GM19452 (cell line): ENCODE measurements around the gene CENPE.
A peak's percentile ranks its signal among the peaks of the same experiment; 100 is the strongest.

ENCODE experiments used
- ATAC-seq: cut with Tn5 transposase; IDR thresholded peaks from one replicate; pipeline ENCODE4 v1.9.1; 2021; ENCODE audit not compliant: unreplicated experiment

CENPE gene

DNA sequence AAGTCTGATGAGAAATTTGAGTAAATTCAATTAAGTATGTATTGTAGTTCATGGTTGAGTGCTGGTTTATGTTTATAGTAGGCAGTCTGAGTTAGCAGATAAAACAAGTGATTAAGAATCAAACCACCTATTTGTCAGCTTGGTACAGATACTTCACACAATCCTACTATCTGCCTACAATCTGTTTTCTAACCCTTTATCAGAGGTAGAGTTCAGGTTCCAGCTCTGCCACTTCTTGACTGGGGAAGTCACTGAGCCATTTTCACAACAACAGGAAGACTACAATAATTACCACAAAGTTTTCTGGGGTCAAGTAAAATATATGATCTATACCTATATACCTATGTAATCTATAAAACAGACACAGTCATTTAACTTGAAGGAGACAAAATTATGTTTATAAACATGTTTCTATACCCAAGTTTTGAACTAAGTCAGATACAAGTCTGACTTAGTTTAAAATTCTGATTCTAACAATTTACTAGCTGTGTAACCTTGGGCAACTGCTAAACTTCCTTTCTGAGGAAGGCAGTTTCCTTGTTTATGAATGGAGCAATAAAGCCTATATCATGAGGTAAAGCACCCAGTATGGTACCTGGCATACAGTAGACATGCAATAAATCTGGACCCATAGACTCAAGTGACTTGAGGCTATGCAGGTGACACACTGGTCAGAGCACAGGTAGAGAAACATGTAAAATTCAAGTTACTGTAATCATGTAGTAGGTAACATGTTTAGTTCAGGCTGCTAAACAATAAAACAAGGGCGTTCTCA is 61.3 kb downstream of the CENPE start:
- ATAC-seq = no peak

DNA sequence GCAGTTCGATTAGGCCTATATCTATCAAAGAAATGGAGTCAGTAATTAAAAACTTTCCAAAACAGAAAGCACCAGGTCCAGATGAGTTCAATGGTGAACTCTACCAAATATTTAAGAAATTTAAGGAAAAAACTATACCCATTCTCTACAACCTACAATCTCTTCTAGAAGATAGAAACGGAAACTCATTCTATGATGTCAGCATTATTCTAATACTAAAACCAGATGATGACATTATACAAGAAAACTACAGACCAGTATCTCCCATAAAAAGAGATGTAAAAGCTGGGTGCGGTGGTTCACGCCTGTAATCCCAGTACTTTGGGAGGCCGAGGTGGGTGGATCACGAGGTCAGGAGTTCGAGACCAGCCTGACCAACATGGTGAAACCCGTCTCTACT is 69.0 kb downstream of the CENPE start:
- no peak for ATAC-seq

DNA sequence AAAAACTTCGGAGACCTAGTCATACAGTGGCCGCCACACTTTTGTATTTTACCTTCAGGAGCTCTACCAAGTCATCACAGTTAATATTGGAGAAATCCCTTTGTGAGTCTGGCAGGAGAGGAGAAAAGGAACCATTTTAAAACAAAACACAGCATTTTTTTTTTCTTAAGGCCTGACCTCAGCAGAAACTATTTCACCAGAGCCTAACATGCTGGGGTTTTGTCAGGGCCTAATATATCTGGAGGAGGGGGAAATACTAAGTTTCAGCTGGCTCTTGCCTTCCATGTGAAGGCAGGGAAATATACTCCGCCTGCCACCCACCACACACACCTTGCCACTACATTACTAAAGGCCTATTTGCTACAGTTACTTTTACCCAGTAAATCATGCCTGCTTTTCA is 72.0 kb downstream of the CENPE start:
- no peak for ATAC-seq

DNA sequence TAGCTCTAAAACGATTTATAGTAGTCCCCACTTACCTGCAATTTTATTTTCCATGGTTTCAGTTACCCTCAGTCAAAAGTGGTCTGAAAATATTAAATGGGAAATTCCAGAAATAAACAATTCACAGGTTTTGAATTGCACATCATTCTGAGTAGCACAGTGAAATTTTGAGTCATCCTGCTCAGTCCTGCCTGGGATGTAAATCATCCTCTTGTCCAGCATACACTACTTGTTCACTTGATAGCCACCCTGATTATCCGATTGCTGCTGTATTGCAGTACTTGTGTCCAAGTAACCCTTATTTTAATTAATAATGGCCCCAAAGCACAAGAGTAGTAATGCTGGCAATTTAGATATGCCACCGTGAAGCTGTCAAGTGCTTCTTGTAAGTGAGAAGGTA is 75.0 kb downstream of the CENPE start:
- ATAC-seq = no peak

DNA sequence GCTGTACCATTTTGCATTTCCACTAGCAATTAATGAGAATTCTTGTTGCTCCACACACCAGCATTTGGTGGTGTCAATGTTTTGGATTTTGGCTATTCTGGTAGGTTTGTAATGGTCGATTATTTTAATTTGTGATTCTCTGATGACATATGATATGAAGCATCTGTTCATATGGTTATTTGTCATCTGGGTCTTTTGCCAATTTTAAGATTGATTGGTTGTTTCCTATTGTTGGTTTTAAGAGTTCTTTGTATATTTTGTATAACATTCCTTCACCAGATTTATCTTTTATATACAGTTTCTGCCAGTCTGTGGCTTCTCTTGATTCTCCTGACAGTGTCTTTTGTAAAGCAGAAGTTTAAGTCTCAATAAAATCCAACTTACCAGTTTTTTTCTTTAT is 80.0 kb downstream of the CENPE start:
- ATAC-seq = no peak

DNA sequence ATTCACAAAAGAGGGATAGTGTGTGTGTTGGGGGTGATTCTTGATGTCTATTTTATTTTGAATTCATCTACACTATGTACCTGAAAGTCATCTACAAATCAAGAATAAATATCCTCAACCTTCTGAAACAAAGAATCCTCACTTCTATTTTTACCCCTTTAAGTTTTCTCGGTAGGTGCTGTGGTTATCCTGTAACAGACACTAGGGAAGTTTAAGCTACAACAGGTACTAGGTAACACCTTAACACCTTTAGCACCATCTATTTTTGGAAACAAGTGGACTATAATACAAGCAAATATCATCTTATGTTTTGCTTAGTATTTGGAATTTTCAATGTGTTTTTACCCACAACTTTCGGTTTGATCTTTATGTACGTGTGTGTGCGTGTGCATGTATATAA is 86.5 kb downstream of the CENPE start:
- ATAC-seq = no peak

DNA sequence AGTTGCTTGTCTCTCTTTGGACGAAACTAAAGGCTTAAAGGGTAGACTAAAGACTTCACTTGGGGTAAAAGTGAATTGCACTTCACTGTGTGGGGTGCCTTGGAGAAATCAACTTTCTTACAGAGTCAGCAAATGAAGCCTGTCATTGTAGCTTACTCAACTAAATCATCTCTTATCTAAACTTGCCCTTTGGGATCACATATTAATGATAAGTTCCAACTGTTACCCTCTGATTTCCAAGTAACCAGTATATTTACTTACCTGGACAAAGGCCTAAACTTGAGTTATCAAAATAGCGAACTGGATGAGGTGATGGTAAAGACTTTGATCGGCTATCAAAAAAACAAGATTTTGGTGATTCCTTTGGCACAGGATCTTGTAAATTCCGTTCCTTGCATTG is 89.6 kb downstream of the CENPE start:
- ATAC-seq = no peak

DNA sequence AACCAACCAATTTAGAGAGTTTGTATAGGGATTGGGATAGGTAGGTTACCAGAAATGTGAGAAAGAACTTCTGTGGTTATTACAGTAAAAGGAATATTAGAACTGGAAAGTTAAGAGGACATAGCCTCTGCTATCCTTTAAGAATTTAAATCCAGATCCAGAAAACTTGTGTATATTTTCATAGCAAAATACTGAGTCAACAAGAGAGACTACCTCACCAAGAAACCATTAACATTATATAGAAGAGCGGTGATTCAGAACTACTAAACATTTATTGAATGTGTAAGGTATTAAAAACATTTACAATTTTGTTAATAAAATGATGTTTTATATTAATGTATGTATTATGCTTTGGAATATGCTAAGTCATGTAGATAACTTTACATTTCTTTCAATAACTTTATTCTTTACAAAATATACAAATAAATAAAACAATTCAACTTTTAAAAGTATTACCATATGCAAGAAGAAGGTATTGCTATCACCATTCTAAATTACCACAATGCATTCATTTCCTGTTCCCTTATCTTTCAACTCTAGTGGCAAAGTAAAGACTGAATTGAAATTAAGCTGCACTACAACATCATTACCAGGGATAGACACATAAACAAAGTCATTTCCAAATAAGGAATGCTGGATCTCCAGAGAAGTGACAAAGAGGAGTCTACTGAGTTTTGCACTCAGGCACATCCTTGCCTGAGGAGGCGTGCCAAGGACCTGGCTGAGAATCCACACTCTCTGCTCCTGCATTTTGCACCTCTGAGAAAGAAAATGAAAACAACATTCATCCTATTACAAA is 92.4 kb downstream of the CENPE start:
- no peak for ATAC-seq

DNA sequence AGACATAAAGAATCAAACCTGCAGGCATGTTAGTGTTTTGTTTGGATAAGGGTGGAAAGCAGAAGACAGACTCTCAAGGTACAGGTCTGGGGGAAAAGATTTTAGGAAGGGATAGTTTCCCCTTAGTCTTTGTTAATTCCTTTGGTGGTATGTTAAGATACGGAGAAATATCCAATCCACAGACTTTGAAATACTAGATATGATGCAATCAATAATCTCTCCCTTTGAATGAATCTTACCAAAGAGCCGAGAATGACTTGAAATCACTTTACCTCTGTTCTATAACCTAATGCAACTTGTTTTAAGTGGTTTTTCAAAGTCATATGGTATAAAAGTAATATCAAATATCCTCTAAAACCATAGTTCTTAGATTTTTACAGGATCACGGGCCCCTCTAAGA is 93.3 kb downstream of the CENPE start:
- ATAC-seq = no peak

DNA sequence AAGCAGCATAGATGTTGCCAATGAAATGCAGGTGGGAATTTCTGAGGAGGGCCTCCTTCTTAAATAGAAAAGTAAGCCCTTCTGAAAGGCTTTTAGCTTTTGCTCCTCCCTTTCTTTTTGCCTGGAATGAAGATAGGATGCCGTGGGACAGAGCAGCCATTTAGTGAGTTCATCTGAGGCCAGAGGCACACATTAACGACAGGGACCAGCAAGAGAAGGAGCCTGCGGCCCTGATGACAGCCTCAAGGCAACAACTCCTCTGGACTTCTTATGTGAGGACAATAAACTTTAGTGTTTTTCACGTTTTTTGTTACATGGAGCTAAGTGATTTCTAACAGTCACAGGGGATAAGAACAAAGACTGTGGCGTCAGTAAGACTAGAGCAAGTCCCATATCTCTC is 97.5 kb downstream of the CENPE start:
- no peak for ATAC-seq

DNA sequence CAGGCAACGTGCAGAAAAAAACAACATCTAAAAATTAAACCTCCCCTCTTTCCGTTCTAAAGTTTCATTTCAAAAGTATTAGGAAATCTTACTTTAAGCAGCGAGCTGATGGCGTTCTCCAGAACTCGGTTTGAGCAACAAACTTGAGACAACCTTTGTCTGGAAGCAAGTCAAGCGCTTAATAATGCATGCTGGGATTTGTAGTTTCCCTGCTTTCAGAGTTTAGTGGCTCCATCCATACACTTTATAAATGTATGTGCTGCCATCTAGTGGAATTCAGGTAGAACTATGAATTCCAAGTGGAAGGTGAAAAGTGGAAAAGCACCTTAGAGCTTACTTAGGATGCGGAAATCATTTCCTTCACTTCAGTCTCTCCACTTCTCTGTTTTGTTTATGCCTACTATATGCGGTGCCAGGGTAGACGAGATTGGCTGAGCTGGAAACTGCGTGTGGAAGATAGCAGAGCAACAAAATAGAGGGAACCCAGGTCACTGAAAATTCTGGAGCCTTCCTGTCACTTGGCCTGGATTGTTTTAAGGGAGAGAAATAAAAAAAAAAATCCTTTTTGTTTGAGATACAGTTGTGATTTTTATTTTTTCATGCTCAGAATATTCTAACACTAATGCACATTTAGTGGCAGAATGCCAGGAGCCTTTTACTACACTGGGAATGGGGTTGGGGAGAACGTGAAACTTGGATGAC is 98.3 kb downstream of the CENPE start, which contains the start of gene BDH2:
Gene BDH2 (minus strand): TSS at position 144 of the 702 bp plus-strand sequence. CDS start 3,580 bp downstream, outside the sequence.
- peak; percentile 98 for ATAC-seq

DNA sequence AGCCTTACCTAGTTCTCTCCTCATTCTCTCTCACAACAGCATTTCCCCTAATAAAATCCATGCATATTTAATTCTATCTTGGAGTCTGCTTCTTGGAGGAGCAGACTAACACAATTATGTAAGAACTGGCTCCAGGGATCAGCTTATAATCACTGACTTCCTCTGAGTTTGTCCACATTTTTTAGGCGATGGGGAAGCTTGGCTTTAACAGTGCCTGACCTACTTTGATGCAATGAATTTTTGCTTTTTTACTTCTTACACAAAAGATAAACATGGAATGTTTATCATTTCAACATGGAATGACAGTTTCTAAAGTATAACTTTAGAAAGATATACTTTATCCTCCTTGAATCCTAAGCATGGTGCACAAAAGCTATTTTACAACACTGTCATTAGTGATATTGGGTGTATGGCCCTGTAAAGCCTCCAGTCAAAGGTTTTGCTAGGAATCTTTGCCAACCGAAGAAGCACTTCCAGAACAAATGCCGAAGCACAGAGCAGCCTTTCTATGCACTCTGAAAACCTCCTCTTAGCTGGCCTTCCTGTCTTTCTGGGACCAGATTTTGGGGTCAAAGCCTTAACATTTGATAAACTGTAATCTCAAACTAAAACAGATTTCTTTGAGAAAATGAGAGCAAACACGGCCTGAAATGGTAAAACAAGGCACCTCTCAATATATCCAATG is 99.2 kb downstream of the CENPE start:
- ATAC-seq = no peak

DNA sequence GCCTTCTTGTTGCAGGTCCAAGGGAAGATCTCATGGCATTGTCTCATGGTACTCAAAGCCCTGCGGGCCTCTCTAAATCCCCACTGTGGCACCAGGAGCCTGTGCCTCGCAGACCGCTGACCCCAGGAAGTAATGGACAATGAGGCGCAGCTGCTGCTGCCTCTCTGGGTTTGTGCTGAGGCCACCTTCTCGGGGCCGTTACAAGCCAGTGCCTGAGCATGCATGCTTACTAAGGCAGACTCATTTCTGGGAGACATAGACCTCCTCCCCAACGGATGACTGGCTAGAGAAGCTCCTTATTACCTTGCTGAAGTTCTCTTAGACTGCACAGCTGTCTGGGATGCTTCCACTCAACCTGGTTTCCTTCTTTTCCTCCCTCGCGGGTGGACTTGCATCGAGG is 99.8 kb downstream of the CENPE start:
- ATAC-seq = no peak

DNA sequence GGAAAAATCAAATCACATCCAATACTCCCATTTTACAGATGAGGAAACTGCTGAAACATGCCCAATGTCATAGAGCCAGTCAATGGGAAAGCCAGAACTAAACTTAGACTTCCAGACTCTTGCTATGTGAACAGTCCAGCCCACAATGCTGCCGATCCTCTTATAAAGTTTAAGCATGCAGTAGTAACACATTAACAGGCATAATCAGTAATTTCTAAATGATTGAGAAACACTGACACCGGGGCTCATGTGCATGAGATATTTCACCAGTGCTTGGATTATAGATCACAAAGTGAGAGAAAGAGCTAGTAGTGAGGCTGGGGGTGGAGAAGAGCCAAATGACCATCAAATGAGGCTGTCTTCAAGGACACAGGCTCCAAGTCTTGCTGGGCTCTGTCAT is 101.0 kb downstream of the CENPE start:
- no peak for ATAC-seq

DNA sequence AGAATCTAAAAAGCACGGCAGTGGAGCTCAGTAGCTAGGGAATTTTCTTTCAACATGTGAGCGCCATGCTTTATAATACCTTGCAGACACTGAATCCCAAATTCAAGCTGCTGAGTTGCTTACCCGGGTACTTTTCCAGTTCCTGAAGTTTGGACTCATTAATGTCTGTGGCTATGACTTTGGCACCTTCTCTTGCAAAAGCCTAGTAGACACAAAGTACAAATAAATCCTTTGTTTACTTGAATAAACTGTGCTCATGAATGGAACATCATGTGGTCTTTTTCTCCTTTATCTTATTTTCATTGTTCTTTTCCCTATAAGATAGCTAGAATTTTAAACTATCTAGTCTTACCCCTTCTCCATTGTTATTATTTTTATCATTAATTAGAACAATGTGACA is 103.1 kb downstream of the CENPE start:
- ATAC-seq = no peak

DNA sequence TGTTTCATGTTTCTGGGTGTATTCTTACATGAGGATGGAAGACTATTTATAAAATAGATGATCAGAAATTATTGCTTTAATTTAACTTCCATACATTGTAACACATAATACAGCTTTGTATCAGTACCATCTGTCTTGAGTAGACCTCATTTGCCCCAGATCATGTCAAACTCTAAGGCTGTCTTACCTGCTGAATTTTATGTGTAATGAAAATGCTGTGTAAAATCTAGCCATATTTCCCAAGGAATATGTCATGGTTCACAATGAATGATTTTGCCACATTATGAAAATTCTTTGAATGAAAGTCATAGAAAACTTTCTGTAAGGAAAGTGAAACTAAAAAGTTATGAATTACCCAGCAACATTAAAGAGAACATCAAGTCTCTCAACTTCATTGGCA is 105.9 kb downstream of the CENPE start:
- no peak for ATAC-seq

DNA sequence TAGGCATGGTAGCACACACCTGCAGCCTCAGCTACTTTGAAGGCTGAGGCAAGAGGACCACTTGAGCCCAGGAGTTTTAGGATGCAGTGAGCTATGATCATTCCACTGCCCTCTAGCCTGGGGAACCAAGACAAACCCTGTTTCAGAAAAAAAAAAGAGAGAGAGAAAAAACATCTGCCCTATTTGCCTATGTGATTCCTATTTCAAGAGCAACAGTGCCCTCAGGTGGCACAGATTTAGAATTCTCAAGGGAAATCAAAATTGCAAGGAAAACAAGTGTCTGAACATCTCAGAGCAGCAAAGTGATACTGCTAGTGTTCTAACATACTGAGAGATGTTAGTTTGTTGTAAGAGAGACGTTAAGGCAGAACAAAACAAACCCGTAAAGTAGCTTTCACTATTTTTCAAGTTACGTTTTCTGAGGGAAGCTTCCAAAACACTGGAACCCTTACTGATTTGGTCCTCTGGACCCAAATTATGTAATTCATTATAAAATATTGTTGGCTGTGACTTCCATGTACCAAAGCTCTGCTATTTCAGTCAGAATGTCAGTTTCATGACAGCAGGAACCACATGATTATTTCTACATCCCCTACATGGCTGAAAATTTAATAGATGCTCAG is 106.4 kb downstream of the CENPE start:
- ATAC-seq = peak; percentile 86

DNA sequence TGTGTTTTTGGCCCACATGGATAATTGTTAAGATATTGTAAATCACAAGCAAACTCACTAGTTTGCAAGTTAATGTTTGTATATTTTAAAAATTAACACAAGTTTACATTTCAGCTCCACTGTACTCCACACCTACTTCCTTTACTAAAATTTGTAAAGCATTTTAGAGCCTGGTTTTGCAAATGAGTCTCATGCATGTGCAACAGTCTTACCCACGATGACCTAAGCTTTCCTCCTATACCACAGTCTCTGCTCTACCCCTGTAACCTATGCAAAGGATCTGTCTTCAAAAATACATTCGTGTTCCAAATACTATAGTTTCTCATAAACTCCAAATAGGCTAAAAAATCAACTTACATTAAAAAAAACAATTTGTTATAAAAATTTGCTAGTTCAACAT is 108.7 kb downstream of the CENPE start:
- no peak for ATAC-seq

DNA sequence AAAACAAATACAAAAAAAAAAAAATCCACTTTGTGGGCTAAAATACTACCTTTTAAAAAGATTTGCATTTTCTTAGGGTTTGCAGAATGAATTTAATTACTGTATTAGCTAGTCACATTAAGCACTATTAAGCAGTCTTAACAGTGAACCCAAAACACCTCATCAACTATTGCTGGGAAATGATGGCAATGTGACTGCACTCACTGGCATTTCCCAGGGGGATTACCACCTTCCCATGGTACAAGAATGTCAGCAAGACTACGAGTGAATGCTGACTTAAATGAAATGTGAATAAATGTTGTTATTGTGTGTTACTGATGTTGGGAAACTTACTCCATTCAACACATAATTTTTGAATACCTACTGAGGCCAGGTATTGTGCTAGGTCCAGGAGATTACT is 111.6 kb downstream of the CENPE start:
- no peak for ATAC-seq

DNA sequence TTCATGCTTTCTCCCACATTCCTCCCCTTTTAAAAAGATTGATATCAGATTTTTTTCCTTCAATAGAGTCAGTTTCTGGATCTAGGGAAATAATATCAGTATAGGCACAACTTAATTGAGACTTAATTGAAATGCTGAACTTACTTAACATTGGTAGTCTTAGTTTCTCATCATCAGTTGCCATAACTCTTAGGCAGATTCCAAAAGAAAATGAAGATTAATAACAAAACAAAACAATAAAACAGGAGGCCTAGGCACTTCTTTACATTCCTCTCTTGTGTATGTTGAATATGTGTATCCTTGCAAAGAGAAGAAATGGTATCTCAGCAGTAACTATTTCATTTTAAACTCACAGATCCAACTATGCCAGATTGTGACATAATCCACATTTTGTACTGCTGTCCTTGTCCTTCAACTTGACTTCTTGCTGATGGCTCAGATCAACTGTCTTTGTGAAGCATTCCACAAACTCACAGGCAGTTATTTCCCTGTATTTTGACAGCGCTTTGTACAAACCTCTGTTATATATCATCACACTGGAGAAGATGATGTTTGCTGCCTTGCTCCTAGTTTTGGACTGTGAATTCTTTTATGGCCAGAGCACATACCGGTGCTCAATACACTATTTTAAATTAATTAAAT is 112.5 kb downstream of the CENPE start:
- ATAC-seq = no peak
